Kidney glomerular epithelial cell (primary cell): ENCODE data around the gene CPO.

Experiments
- DNase-seq: peaks from one replicate; lab custom pipeline; 2025; lab: John Stamatoyannopoulos, UW

Gene CPO

DNA sequence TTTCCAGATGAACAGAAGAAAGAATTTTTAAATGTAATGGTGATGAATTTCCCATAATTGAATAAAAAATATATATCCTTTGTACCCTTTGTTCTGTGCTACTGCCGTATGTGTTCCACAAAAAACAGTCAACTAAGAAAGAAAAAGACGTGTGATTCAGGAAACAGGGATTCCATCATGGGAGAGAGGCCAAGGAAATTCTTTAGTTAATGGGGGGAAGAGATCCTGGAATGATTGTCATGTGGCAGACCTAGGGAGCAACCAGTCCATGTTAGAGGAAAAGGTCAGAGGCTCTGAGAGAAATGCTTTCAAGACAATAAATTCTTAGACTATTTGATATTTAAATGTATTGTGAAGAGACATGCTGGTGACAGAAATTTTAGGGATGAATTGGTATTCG, 76.6 kb downstream of the CPO start:
- DNase-seq: peak; percentile 62
